Measurements from ENCODE around the gene ZNF358. TPM values are rescaled to one million over a fixed set of nuclear protein-coding genes. Genes with fewer than 3 reads are reported as not detected.
A peak's percentile ranks its signal among the peaks of the same experiment; 100 is the strongest.

ZNF358 gene
- total RNA-seq, 1 experiment from 2014 or later = 17.7 TPM

GRCh38 chr19:7509625-7510024, 6.3 kb upstream of the ZNF358 start:
- no peak for DNase-seq (ENCODE audit: low read depth, low spot score)
- in situ Hi-C loops (cut with HindIII; ENCODE audit: low pct_unique_long_range_greater_than_20kb, low sequenced_read_pairs) = no loop called here

- in situ Hi-C loops (cut with HindIII; ENCODE audit: low pct_unique_long_range_greater_than_20kb, low sequenced_read_pairs) = no loop called here
Observed at GRCh38 chr19:7512400-7512851, 3.5 kb upstream of the ZNF358 start.

GRCh38 chr19:7513809-7514642, 1.9 kb upstream of the ZNF358 start:
- in situ Hi-C loops (cut with HindIII; ENCODE audit: low pct_unique_long_range_greater_than_20kb, low sequenced_read_pairs) = no loop called here

More at GRCh38 chr19:7512400-7512851, 3.5 kb upstream of the ZNF358 start:
- DNase-seq (ENCODE audit: low read depth, low spot score) = peak; percentile 75

GRCh38 chr19:7515110-7515644, 726 bp upstream of the ZNF358 start:
- no peak for DNase-seq (ENCODE audit: low read depth, low spot score)
- in situ Hi-C loops (cut with HindIII; ENCODE audit: low pct_unique_long_range_greater_than_20kb, low sequenced_read_pairs) = no loop called here

More at GRCh38 chr19:7513809-7514642, 1.9 kb upstream of the ZNF358 start:
- no peak for DNase-seq (ENCODE audit: low read depth, low spot score)

- in situ Hi-C loops (cut with HindIII; ENCODE audit: low pct_unique_long_range_greater_than_20kb, low sequenced_read_pairs) = no loop called here
- no peak for DNase-seq (ENCODE audit: low read depth, low spot score)
Observed at GRCh38 chr19:7516333-7516732, 430 bp downstream of the ZNF358 start.

GRCh38 chr19:7516878-7517277, 975 bp downstream of the ZNF358 start:
- DNase-seq (ENCODE audit: low read depth, low spot score) = no peak
- in situ Hi-C loops (cut with HindIII; ENCODE audit: low pct_unique_long_range_greater_than_20kb, low sequenced_read_pairs) = no loop called here

GRCh38 chr19:7519361-7520130, 3.6 kb downstream of the ZNF358 start:
- DNase-seq (ENCODE audit: low read depth, low spot score) = no peak
- in situ Hi-C loops (cut with HindIII; ENCODE audit: low pct_unique_long_range_greater_than_20kb, low sequenced_read_pairs) = no loop called here

GRCh38 chr19:7520131-7521051, 4.5 kb downstream of the ZNF358 start:
- DNase-seq (ENCODE audit: low read depth, low spot score) = no peak
- in situ Hi-C loops (cut with HindIII; ENCODE audit: low pct_unique_long_range_greater_than_20kb, low sequenced_read_pairs) = no loop called here

- in situ Hi-C loops (cut with HindIII; ENCODE audit: low pct_unique_long_range_greater_than_20kb, low sequenced_read_pairs) = no loop called here
- no peak for DNase-seq (ENCODE audit: low read depth, low spot score)
Observed at GRCh38 chr19:7521551-7522071, 5.7 kb downstream of the ZNF358 start.

- in situ Hi-C loops (cut with HindIII; ENCODE audit: low pct_unique_long_range_greater_than_20kb, low sequenced_read_pairs) = no loop called here
- DNase-seq (ENCODE audit: low read depth, low spot score) = peak; percentile 95
Observed at GRCh38 chr19:7522072-7522922, 6.4 kb downstream of the ZNF358 start, which contains the start of gene MCOLN1. TSS of gene MCOLN1 (plus strand) at chr19:7522624. CDS start at chr19:7522751, 127 bp downstream.

- in situ Hi-C loops (cut with HindIII; ENCODE audit: low pct_unique_long_range_greater_than_20kb, low sequenced_read_pairs) = no loop called here
- no peak for DNase-seq (ENCODE audit: low read depth, low spot score)
Observed at GRCh38 chr19:7522923-7523667, 7.2 kb downstream of the ZNF358 start.

GRCh38 chr19:7524523-7524922, 8.6 kb downstream of the ZNF358 start:
- in situ Hi-C loops (cut with HindIII; ENCODE audit: low pct_unique_long_range_greater_than_20kb, low sequenced_read_pairs) = no loop called here
- DNase-seq (ENCODE audit: low read depth, low spot score) = no peak

- in situ Hi-C loops (cut with HindIII; ENCODE audit: low pct_unique_long_range_greater_than_20kb, low sequenced_read_pairs) = no loop called here
- no peak for DNase-seq (ENCODE audit: low read depth, low spot score)
Observed at GRCh38 chr19:7524992-7525739, 9.3 kb downstream of the ZNF358 start.

- no peak for DNase-seq (ENCODE audit: low read depth, low spot score)
- in situ Hi-C loops (cut with HindIII; ENCODE audit: low pct_unique_long_range_greater_than_20kb, low sequenced_read_pairs) = no loop called here
Observed at GRCh38 chr19:7526059-7526929, 10.4 kb downstream of the ZNF358 start.

Measured in SK-MEL-5 (cell line).